ENCODE data around the gene ZNF678.
A peak's percentile ranks its signal among the peaks of the same experiment; 100 is the strongest.

ZNF678 gene

GRCh38 chr1:227563324-227564201 is at the start of gene ZNF678 (continued):
- TF ChIP-seq ZNF148 (tag by site-specific recombination; IDR thresholded peaks at IDR 0.05; ENCODE audit: borderline replicate concordance) (no peak), ZNF654 (tag by site-specific recombination; IDR thresholded peaks at IDR 0.05; ENCODE audit: low read depth) (no peak), ATF2 (tag by site-specific recombination; IDR thresholded peaks at IDR 0.05; ENCODE audit: low read depth) (peak; percentile 68), ZBTB17 (tag by site-specific recombination; IDR thresholded peaks at IDR 0.05) (peak; percentile 95), ZNF311 (tag by site-specific recombination; IDR thresholded peaks at IDR 0.05; ENCODE audit: borderline replicate concordance) (no peak), ZNF518A (tag by site-specific recombination; conservative IDR thresholded peaks at IDR 0.05; ENCODE audit: low read depth) (peak; percentile 97), INSM2 (tag by site-specific recombination; IDR thresholded peaks at IDR 0.05) (0 out of 2 replicates have a peak, but pooled peaks have one; percentile 26), ZNF350 (tag by site-specific recombination; IDR thresholded peaks at IDR 0.05) (peak; percentile 95), ZNF335 (tag by site-specific recombination; conservative IDR thresholded peaks at IDR 0.05) (peak; percentile 95), KLF7 (tag by site-specific recombination; IDR thresholded peaks at IDR 0.05; ENCODE audit: borderline replicate concordance) (peak; percentile 60; the same call in 1 of the 2 replicates), ZNF623 (tag by site-specific recombination; IDR thresholded peaks at IDR 0.05) (no peak; the same call in 1 of the 2 replicates), ZNF223 (tag by site-specific recombination; IDR thresholded peaks at IDR 0.05) (no peak), ZNF449 (tag by site-specific recombination; IDR thresholded peaks at IDR 0.05) (0 out of 2 replicates have a peak, but pooled peaks have one; percentile 11), ZNF521 (tag by site-specific recombination; IDR thresholded peaks at IDR 0.05) (no peak), ZNF701 (tag by site-specific recombination; IDR thresholded peaks at IDR 0.05) (no peak), SP2 (tag by site-specific recombination; IDR thresholded peaks at IDR 0.05) (peak; percentile 91), MEIS1 (CRISPR knock-in tag; IDR thresholded peaks at IDR 0.05; ENCODE audit: borderline replicate concordance) (no peak), ZNF433 (tag by site-specific recombination; IDR thresholded peaks at IDR 0.05; ENCODE audit: low read depth) (no peak), GLIS1 (tag by site-specific recombination; IDR thresholded peaks at IDR 0.05) (peak; percentile 80), ZNF544 (tag by site-specific recombination; IDR thresholded peaks at IDR 0.05) (no peak), EGR2 (tag by site-specific recombination; IDR thresholded peaks at IDR 0.05; ENCODE audit: low read depth) (peak; percentile 20; the same call in 1 of the 2 replicates), ZNF549 (tag by site-specific recombination; IDR thresholded peaks at IDR 0.05) (peak; percentile 71), ZBTB44 (tag by site-specific recombination; IDR thresholded peaks at IDR 0.05) (peak; percentile 20; the same call in 1 of the 2 replicates)
